ENCODE measurements around the gene YTHDF2.

DNA sequence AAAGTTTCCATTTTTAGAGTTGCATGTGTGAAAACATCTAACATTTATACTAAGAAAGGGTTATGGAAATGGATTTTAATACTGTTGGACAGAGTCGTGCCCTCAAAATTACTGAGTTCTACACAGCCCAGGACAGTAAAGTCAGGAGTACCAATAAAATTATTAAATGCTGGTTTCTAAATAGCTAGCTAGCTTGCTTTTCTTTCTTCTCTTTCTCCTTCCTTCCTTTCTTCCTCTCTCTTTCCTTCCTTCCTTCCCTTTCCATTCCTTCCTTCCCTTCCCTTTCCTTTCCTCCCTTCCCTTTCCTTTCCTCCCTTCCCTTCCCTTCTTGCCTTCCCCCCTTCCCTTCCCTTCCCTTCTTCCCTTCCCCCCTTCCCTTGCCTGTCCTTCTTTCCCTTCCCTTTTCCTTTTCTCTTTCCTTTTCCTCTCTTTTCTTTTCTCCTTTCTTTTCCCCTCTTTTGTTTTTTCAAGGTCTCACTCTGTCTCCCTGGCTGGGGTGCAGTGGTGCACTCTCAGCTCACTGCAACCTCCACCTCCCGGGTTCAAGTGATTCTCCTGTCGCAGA, 33.9 kb downstream of the YTHDF2 start:
- TF ChIP-seq, protein P1, sequence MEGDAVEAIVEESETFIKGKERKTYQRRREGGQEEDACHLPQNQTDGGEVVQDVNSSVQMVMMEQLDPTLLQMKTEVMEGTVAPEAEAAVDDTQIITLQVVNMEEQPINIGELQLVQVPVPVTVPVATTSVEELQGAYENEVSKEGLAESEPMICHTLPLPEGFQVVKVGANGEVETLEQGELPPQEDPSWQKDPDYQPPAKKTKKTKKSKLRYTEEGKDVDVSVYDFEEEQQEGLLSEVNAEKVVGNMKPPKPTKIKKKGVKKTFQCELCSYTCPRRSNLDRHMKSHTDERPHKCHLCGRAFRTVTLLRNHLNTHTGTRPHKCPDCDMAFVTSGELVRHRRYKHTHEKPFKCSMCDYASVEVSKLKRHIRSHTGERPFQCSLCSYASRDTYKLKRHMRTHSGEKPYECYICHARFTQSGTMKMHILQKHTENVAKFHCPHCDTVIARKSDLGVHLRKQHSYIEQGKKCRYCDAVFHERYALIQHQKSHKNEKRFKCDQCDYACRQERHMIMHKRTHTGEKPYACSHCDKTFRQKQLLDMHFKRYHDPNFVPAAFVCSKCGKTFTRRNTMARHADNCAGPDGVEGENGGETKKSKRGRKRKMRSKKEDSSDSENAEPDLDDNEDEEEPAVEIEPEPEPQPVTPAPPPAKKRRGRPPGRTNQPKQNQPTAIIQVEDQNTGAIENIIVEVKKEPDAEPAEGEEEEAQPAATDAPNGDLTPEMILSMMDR (IDR thresholded peaks at IDR 0.05) = no peak
- no peak for TF ChIP-seq POLR2A (IDR thresholded peaks at IDR 0.05)
